ENCODE measurements around the gene GEMIN5. TPM values are rescaled to one million over a fixed set of nuclear protein-coding genes. Genes with fewer than 3 reads are reported as not detected.

Gene GEMIN5
- total and polyA plus RNA-seq, 2 experiments from 2014 or later, result 18.3 to 46.7 TPM

GRCh38 chr5:154849791-154850201 is 88.2 kb downstream of the GEMIN5 start (continued):
- TF ChIP-seq, protein P1, sequence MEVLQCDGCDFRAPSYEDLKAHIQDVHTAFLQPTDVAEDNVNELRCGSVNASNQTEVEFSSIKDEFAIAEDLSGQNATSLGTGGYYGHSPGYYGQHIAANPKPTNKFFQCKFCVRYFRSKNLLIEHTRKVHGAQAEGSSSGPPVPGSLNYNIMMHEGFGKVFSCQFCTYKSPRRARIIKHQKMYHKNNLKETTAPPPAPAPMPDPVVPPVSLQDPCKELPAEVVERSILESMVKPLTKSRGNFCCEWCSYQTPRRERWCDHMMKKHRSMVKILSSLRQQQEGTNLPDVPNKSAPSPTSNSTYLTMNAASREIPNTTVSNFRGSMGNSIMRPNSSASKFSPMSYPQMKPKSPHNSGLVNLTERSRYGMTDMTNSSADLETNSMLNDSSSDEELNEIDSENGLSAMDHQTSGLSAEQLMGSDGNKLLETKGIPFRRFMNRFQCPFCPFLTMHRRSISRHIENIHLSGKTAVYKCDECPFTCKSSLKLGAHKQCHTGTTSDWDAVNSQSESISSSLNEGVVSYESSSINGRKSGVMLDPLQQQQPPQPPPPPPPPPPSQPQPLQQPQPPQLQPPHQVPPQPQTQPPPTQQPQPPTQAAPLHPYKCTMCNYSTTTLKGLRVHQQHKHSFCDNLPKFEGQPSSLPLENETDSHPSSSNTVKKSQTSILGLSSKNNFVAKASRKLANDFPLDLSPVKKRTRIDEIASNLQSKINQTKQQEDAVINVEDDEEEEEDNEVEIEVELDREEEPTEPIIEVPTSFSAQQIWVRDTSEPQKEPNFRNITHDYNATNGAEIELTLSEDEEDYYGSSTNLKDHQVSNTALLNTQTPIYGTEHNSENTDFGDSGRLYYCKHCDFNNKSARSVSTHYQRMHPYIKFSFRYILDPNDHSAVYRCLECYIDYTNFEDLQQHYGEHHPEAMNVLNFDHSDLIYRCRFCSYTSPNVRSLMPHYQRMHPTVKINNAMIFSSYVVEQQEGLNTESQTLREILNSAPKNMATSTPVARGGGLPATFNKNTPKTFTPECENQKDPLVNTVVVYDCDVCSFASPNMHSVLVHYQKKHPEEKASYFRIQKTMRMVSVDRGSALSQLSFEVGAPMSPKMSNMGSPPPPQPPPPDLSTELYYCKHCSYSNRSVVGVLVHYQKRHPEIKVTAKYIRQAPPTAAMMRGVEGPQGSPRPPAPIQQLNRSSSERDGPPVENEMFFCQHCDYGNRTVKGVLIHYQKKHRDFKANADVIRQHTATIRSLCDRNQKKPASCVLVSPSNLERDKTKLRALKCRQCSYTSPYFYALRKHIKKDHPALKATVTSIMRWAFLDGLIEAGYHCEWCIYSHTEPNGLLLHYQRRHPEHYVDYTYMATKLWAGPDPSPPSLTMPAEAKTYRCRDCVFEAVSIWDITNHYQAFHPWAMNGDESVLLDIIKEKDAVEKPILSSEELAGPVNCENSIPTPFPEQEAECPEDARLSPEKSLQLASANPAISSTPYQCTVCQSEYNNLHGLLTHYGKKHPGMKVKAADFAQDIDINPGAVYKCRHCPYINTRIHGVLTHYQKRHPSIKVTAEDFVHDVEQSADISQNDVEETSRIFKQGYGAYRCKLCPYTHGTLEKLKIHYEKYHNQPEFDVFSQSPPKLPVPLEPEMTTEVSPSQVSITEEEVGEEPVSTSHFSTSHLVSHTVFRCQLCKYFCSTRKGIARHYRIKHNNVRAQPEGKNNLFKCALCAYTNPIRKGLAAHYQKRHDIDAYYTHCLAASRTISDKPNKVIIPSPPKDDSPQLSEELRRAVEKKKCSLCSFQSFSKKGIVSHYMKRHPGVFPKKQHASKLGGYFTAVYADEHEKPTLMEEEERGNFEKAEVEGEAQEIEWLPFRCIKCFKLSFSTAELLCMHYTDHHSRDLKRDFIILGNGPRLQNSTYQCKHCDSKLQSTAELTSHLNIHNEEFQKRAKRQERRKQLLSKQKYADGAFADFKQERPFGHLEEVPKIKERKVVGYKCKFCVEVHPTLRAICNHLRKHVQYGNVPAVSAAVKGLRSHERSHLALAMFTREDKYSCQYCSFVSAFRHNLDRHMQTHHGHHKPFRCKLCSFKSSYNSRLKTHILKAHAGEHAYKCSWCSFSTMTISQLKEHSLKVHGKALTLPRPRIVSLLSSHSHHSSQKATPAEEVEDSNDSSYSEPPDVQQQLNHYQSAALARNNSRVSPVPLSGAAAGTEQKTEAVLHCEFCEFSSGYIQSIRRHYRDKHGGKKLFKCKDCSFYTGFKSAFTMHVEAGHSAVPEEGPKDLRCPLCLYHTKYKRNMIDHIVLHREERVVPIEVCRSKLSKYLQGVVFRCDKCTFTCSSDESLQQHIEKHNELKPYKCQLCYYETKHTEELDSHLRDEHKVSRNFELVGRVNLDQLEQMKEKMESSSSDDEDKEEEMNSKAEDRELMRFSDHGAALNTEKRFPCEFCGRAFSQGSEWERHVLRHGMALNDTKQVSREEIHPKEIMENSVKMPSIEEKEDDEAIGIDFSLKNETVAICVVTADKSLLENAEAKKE (CRISPR knock-in tag; IDR thresholded peaks at IDR 0.05), result no peak
- TF ChIP-seq ETS1 (IDR thresholded peaks at IDR 0.05) (no peak), STAT1 (IDR thresholded peaks at IDR 0.05; ENCODE audit: unreplicated experiment) (no peak)
- TF ChIP-seq, protein P2, sequence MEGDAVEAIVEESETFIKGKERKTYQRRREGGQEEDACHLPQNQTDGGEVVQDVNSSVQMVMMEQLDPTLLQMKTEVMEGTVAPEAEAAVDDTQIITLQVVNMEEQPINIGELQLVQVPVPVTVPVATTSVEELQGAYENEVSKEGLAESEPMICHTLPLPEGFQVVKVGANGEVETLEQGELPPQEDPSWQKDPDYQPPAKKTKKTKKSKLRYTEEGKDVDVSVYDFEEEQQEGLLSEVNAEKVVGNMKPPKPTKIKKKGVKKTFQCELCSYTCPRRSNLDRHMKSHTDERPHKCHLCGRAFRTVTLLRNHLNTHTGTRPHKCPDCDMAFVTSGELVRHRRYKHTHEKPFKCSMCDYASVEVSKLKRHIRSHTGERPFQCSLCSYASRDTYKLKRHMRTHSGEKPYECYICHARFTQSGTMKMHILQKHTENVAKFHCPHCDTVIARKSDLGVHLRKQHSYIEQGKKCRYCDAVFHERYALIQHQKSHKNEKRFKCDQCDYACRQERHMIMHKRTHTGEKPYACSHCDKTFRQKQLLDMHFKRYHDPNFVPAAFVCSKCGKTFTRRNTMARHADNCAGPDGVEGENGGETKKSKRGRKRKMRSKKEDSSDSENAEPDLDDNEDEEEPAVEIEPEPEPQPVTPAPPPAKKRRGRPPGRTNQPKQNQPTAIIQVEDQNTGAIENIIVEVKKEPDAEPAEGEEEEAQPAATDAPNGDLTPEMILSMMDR (conservative IDR thresholded peaks at IDR 0.05; ENCODE audit: low read depth in 2 of 2), result no peak

DNA sequence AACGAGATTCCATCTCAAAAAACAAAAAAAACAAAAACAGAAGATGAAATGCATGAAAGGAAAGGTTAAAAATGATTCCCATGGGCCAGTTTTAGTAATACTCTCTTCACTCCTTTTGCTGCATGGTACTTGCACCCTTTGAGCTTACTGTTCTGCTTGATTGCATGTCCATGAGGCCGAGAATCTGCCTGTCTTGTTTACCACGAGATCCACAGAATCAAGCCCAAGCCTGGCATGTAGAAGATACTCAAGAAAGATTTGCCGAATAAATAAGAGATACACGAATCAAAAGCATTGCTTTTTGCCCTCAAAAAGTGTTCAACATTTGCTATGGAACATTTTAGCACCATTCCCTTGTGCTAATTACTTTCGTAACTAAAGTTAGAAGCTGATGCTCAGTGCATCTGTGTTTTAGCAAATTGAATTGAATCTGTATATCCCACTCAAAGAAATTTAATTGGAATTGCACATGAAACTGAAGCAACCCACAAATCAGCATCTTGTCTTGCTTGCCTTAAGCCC is 88.7 kb downstream of the GEMIN5 start:
- DNase-seq (ENCODE audit: low spot score), result no peak
- Histone ChIP-seq H3K79me2 (replicated peaks; ENCODE audit: insufficient read depth) (no peaks in the 10 kb centered on the region), H3K4me1 (ENCODE audit: insufficient read depth) (0 out of 2 replicates have a peak, but pooled peaks cover 8% of the 10 kb centered on the region), H3K27me3 (ENCODE audit: insufficient read depth) (no peaks in the 10 kb centered on the region), H3F3A (replicated peaks; ENCODE audit: low read depth) (no peaks in the 10 kb centered on the region), H3K4me2 (peak overlapping the region; percentile 69), H3K36me3 (ENCODE audit: insufficient read depth) (no peaks in the 10 kb centered on the region), H3K4me3 (0 out of 2 replicates have a peak overlapping the region, but pooled peaks have one; percentile 44), H3K27ac (ENCODE audit: low read depth) (peak overlapping the region; percentile 85), H4K20me1 (replicated peaks; ENCODE audit: insufficient read depth) (no peaks in the 10 kb centered on the region), H3K9me2 (ENCODE audit: insufficient read depth) (no peaks in the 10 kb centered on the region), H2AFZ (no peak overlapping the region)
- Mint-ChIP-seq H3K27ac (no peak overlapping the region), H3K4me1 (peaks cover 21% of the 10 kb centered on the region; the same call in 2 of the 3 replicates), H3K4me3 (peak overlapping the region; percentile 84), H3K36me3 (ENCODE audit: low read depth) (no peaks in the 10 kb centered on the region), H3K27me3 (ENCODE audit: insufficient read depth, low read depth, poor library complexity) (peaks cover 8% of the 10 kb centered on the region), H3K9me3 (no peaks in the 10 kb centered on the region)
- ATAC-seq, result no peak
- TF ChIP-seq EZH2 (IDR thresholded peaks at IDR 0.05; ENCODE audit: low read depth, unreplicated experiment) (no peak), ZNF331 (CRISPR knock-in tag; IDR thresholded peaks at IDR 0.05; ENCODE audit: low read depth) (no peak), CREB1 (CRISPR knock-in tag; IDR thresholded peaks at IDR 0.05; ENCODE audit: low read depth) (no peak), JUNB (IDR thresholded peaks at IDR 0.05; ENCODE audit: unreplicated experiment) (no peak), ETS1 (IDR thresholded peaks at IDR 0.05) (no peak)

Data from GM23338 (cell line).